ENCODE measurements around the gene ADIPOR1. TPM values are rescaled to one million over a fixed set of nuclear protein-coding genes. Genes with fewer than 3 reads are reported as not detected.
"Not testable (repeated sequence)": the region's sequence is repeated elsewhere in the genome, so short reads cannot be mapped to it uniquely, and the experiment has no call there.

ADIPOR1 gene
- total RNA-seq: 10 to 100 TPM; 64.8 to 64.9 TPM

- DNase-seq (peak; percentile 96), ATAC-seq (ENCODE audit: low read depth) (peak; percentile 97)
- Mint-ChIP-seq H3K4me1 (peaks cover 31% of the 10 kb centered on the region), H3K27ac (peak within 1 kb of the TSS; percentile 85), H3K4me3 (peak within 1 kb of the TSS; percentile 89), H3K9me3 (no peaks in the 10 kb centered on the region), H3K36me3 (peaks cover 5% of the 10 kb centered on the region), H3K27me3 (no peaks in the 10 kb centered on the region)
- POLR2A ChIA-PET: no interaction called here
Observed at GRCh38 chr1:202957733-202958543, at the start of gene ADIPOR1. Gene ADIPOR1, minus strand, starts transcription at chr1:202958312. Its CDS starts 7,242 bp downstream, at chr1:202951070.

- H3K27ac Mint-ChIP-seq: peak within 1 kb of the TSS; percentile 97
- H3K4me1 Mint-ChIP-seq: peaks cover 21% of the 10 kb centered on the region
- no peaks in the 10 kb centered on the region for H3K9me3 Mint-ChIP-seq
- ATAC-seq (ENCODE audit: low read depth) (peak; percentile 92), DNase-seq (peak; percentile 91)
- peak within 1 kb of the TSS; percentile 85 for H3K4me3 Mint-ChIP-seq
- H3K27me3 Mint-ChIP-seq: no peaks in the 10 kb centered on the region
- H3K36me3 Mint-ChIP-seq: peaks cover 13% of the 10 kb centered on the region
- POLR2A ChIA-PET: interaction anchor here (0.7 to 2.8 kb wide), 20 partner anchors 10 to 1987 kb away, joined by 3 to 15 read pairs (median 3); partner anchors contain the start of genes CYB5R1, KLHL12, PCAT6 and PPFIA4
Observed at GRCh38 chr1:203006948-203007871, 49.1 kb upstream of the ADIPOR1 start, which contains the start of gene TMEM183A. Gene TMEM183A, plus strand, starts transcription at chr1:203007374. Its CDS starts 92 bp downstream, at chr1:203007466.

GRCh38 chr1:203005395-203006142, 47.5 kb upstream of the ADIPOR1 start:
- POLR2A ChIA-PET: interaction anchor here (1.4 to 2.8 kb wide), 3 partner anchors 38 to 843 kb away, joined by 3 to 15 read pairs (median 9); partner anchors contain the start of genes CYB5R1 and RABIF
- not testable (repeated sequence) for H3K36me3 Mint-ChIP-seq; DNase-seq; H3K27me3 Mint-ChIP-seq; ATAC-seq (ENCODE audit: low read depth); H3K9me3 Mint-ChIP-seq
- H3K4me1 Mint-ChIP-seq: peaks cover 17% of the 10 kb centered on the region
- peak overlapping the region; percentile 85 for H3K4me3 Mint-ChIP-seq
- peak overlapping the region; percentile 91 for H3K27ac Mint-ChIP-seq

- DNase-seq (no peak), ATAC-seq (ENCODE audit: low read depth) (no peak)
- Mint-ChIP-seq H3K27me3 (peaks cover 11% of the 10 kb centered on the region), H3K36me3 (peaks cover 2% of the 10 kb centered on the region), H3K9me3 (no peaks in the 10 kb centered on the region), H3K4me3 (no peak overlapping the region), H3K4me1 (peaks cover 22% of the 10 kb centered on the region), H3K27ac (no peak overlapping the region)
- POLR2A ChIA-PET: no interaction called here
Observed at GRCh38 chr1:203002951-203003350, 44.8 kb upstream of the ADIPOR1 start.

- no peaks in the 10 kb centered on the region for H3K36me3 Mint-ChIP-seq
- no peaks in the 10 kb centered on the region for H3K9me3 Mint-ChIP-seq
- DNase-seq (no peak), ATAC-seq (ENCODE audit: low read depth) (no peak)
- no peak overlapping the region for H3K4me3 Mint-ChIP-seq
- H3K27ac Mint-ChIP-seq: no peak overlapping the region
- peaks cover 21% of the 10 kb centered on the region for H3K4me1 Mint-ChIP-seq
- H3K27me3 Mint-ChIP-seq: peaks cover 20% of the 10 kb centered on the region
- POLR2A ChIA-PET: no interaction called here
Observed at GRCh38 chr1:203001986-203002385, 43.9 kb upstream of the ADIPOR1 start.

GRCh38 chr1:203000217-203000944, 42.3 kb upstream of the ADIPOR1 start:
- Mint-ChIP-seq H3K4me3 (no peak overlapping the region), H3K27me3 (peaks cover 35% of the 10 kb centered on the region), H3K4me1 (peaks cover 12% of the 10 kb centered on the region), H3K36me3 (no peaks in the 10 kb centered on the region), H3K9me3 (no peaks in the 10 kb centered on the region), H3K27ac (no peak overlapping the region)
- POLR2A ChIA-PET: no interaction called here
- ATAC-seq (ENCODE audit: low read depth) (no peak), DNase-seq (no peak)

- Mint-ChIP-seq H3K4me3 (peak overlapping the region; percentile 72), H3K27ac (peak overlapping the region; percentile 50), H3K27me3 (peaks cover 46% of the 10 kb centered on the region), H3K36me3 (no peaks in the 10 kb centered on the region), H3K4me1 (peaks cover 12% of the 10 kb centered on the region), H3K9me3 (no peaks in the 10 kb centered on the region)
- ATAC-seq (ENCODE audit: low read depth): peak; percentile 54
- POLR2A ChIA-PET: interaction anchor here (1.0 kb wide), 1 partner anchor 31 kb away, joined by 4 read pairs; no protein-coding TSS in a partner anchor
- peak; percentile 38 for DNase-seq
Observed at GRCh38 chr1:202998836-202999750, 41.0 kb upstream of the ADIPOR1 start.

GRCh38 chr1:202994756-202995155, 36.6 kb upstream of the ADIPOR1 start:
- peaks cover 9% of the 10 kb centered on the region for H3K4me1 Mint-ChIP-seq
- H3K27me3 Mint-ChIP-seq: peaks cover 71% of the 10 kb centered on the region
- POLR2A ChIA-PET: no interaction called here
- no peak overlapping the region for H3K4me3 Mint-ChIP-seq
- H3K27ac Mint-ChIP-seq: no peak overlapping the region
- no peak for ATAC-seq (ENCODE audit: low read depth)
- H3K9me3 Mint-ChIP-seq: no peaks in the 10 kb centered on the region
- no peaks in the 10 kb centered on the region for H3K36me3 Mint-ChIP-seq
- DNase-seq: no peak

GRCh38 chr1:202991112-202991511, 33.0 kb upstream of the ADIPOR1 start:
- Mint-ChIP-seq H3K27ac (no peak overlapping the region), H3K4me3 (no peak overlapping the region), H3K36me3 (no peaks in the 10 kb centered on the region), H3K27me3 (peaks cover 50% of the 10 kb centered on the region), H3K9me3 (no peaks in the 10 kb centered on the region), H3K4me1 (no peaks in the 10 kb centered on the region)
- POLR2A ChIA-PET: no interaction called here
- no peak for ATAC-seq (ENCODE audit: low read depth)
- no peak for DNase-seq

- H3K9me3 Mint-ChIP-seq: no peaks in the 10 kb centered on the region
- peaks cover 3% of the 10 kb centered on the region for H3K4me1 Mint-ChIP-seq
- H3K27me3 Mint-ChIP-seq: peaks cover 38% of the 10 kb centered on the region
- no peak for ATAC-seq (ENCODE audit: low read depth)
- H3K4me3 Mint-ChIP-seq: no peak overlapping the region
- POLR2A ChIA-PET: no interaction called here
- H3K27ac Mint-ChIP-seq: no peak overlapping the region
- no peak for DNase-seq
- no peaks in the 10 kb centered on the region for H3K36me3 Mint-ChIP-seq
Observed at GRCh38 chr1:202989879-202990278, 31.8 kb upstream of the ADIPOR1 start.

- Mint-ChIP-seq H3K27ac (no peak overlapping the region), H3K27me3 (peaks cover 23% of the 10 kb centered on the region), H3K4me1 (peaks cover 3% of the 10 kb centered on the region), H3K4me3 (no peak overlapping the region), H3K9me3 (no peaks in the 10 kb centered on the region), H3K36me3 (no peaks in the 10 kb centered on the region)
- no peak for DNase-seq
- POLR2A ChIA-PET: interaction anchor here (0.6 kb wide), 2 partner anchors 60 to 898 kb away, joined by 3 to 4 read pairs; no protein-coding TSS in a partner anchor
- ATAC-seq (ENCODE audit: low read depth): no peak
Observed at GRCh38 chr1:202987922-202988583, 29.9 kb upstream of the ADIPOR1 start.
